Glutamatergic neuron (in vitro differentiated cells): Measurements from ENCODE around the gene TNFRSF25. TPM values are rescaled to one million over a fixed set of nuclear protein-coding genes. Genes with fewer than 3 reads are reported as not detected.
A peak's percentile ranks its signal among the peaks of the same experiment; 100 is the strongest.
"Not testable (repeated sequence)": the region's sequence is repeated elsewhere in the genome, so short reads cannot be mapped to it uniquely, and the experiment has no call there.

ENCODE experiments used
- DNase-seq: peaks from one replicate; pipeline ENCODE4 v3.0.0; 2022
- H3K27ac Mint-ChIP-seq: one replicate; pipeline ENCODE4 v1.8.0; 2020; ENCODE audit warnings: mild to moderate bottlenecking, mixed read lengths, inconsistent platforms; ENCODE audit not compliant: unreplicated experiment
- H3K27me3 Mint-ChIP-seq: one replicate; pipeline ENCODE4 v1.8.0; 2020; ENCODE audit warnings: mild to moderate bottlenecking, moderate library complexity, mixed read lengths, inconsistent platforms; ENCODE audit not compliant: unreplicated experiment
- H3K36me3 Mint-ChIP-seq: one replicate; pipeline ENCODE4 v1.8.0; 2020; ENCODE audit warnings: mild to moderate bottlenecking, mixed read lengths, inconsistent platforms; ENCODE audit not compliant: unreplicated experiment
- H3K4me1 Mint-ChIP-seq: one replicate; pipeline ENCODE4 v1.8.0; 2020; ENCODE audit warnings: mild to moderate bottlenecking, low read depth, mixed read lengths, inconsistent platforms; ENCODE audit not compliant: unreplicated experiment
- H3K4me3 Mint-ChIP-seq: one replicate; pipeline ENCODE4 v1.8.0; 2020; ENCODE audit warnings: mild to moderate bottlenecking, mixed read lengths, inconsistent platforms; ENCODE audit not compliant: unreplicated experiment
- H3K9me3 Mint-ChIP-seq: one replicate; pipeline ENCODE4 v1.8.0; 2020; ENCODE audit warnings: mild to moderate bottlenecking, moderate library complexity, mixed read lengths, inconsistent platforms; ENCODE audit not compliant: unreplicated experiment
- total RNA-seq: library from RNA; stranded (reverse); fragmentation: NEBNext Ultra II Directional; extraction: Animal tissue kit (Norgen Biotek cat#: 25700); gene quantifications from one replicate; pipeline ENCODE4 v1.2.1, GENCODE V29; 2021; ENCODE audit not compliant: unreplicated experiment
- TF ChIP-seq, protein P1 (sequence below): fragments of 200-600 bp; sonication (generic); IDR thresholded peaks from one replicate; pipeline ENCODE4 v1.5.0; 2021; ENCODE audit not compliant: partially characterized antibody, unreplicated experiment

TNFRSF25 gene
- total RNA-seq, 1 donor from 2014 or later, result 47.5 TPM

DNA sequence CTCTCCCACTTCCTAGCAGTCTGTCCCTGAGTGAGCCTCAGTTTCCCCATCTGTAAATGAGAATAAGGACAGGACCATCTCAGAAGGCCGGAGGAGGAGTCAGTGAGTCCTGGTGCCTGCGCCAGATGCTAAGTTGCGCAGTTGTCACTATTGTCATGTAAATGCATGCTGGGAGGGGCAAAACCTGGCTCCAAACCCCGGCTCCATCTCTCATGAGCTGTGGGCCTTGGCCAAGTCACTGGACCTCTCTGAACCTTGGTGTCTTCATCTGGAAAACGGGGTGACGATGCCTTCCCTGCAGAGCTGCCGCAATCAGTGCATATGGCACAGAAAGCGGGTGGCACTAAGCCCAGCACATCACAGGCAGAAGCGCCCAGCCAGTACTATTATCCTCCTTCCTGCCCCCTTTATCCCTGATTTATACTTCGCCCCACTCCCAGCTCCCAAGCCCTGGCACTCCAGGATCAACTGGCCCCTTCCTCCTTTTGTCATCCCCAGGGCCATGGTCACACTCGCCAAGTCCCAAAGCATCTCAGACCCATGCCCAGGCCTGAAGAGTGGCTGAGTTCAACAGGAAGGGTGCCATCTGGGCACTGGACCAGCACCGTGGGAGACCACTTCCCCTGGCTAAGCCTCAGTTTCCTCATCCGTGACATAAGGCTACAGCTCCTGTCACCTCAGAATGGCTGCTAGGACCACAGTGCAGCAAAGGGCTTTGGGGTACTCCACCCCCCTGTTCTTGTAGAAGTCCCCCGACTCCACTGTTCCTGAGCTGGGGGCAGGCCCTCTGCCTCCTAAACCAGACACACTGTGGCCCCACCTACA is 29.8 kb upstream of the TNFRSF25 start:
- Mint-ChIP-seq H3K4me1 (peaks cover 23% of the 10 kb centered on the region), H3K27ac (no peak overlapping the region), H3K9me3 (no peaks in the 10 kb centered on the region), H3K27me3 (no peaks in the 10 kb centered on the region), H3K4me3 (peak overlapping the region; percentile 34), H3K36me3 (no peaks in the 10 kb centered on the region)
- TF ChIP-seq, protein P1, sequence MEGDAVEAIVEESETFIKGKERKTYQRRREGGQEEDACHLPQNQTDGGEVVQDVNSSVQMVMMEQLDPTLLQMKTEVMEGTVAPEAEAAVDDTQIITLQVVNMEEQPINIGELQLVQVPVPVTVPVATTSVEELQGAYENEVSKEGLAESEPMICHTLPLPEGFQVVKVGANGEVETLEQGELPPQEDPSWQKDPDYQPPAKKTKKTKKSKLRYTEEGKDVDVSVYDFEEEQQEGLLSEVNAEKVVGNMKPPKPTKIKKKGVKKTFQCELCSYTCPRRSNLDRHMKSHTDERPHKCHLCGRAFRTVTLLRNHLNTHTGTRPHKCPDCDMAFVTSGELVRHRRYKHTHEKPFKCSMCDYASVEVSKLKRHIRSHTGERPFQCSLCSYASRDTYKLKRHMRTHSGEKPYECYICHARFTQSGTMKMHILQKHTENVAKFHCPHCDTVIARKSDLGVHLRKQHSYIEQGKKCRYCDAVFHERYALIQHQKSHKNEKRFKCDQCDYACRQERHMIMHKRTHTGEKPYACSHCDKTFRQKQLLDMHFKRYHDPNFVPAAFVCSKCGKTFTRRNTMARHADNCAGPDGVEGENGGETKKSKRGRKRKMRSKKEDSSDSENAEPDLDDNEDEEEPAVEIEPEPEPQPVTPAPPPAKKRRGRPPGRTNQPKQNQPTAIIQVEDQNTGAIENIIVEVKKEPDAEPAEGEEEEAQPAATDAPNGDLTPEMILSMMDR, result no peak
- no peak for DNase-seq

DNA sequence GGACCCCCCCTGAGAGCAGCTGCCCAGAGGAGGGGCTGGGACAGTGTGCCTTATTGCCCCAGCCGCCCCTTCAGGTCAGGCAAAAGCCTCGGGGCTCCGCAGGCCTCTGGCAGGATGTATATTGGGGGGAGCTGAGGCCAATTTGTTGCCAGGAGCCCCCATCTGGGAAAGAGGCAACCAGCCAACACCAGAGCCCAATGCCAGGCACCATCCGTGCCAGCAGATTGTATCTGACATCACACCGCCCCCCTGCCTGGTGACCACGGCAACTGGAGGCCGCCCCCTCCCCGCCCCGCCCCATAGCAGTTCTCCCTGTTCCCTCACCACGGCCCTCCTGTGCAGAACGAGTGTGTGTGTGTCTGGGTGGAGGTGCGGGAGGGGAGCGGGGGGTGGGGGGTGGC is 29.1 kb upstream of the TNFRSF25 start:
- peaks cover 23% of the 10 kb centered on the region for H3K4me1 Mint-ChIP-seq
- TF ChIP-seq, protein P1, result no peak
- H3K27ac Mint-ChIP-seq, result no peak overlapping the region
- H3K27me3 Mint-ChIP-seq, result no peaks in the 10 kb centered on the region
- no peaks in the 10 kb centered on the region for H3K36me3 Mint-ChIP-seq
- DNase-seq, result no peak
- no peaks in the 10 kb centered on the region for H3K9me3 Mint-ChIP-seq
- H3K4me3 Mint-ChIP-seq, result no peak overlapping the region

DNA sequence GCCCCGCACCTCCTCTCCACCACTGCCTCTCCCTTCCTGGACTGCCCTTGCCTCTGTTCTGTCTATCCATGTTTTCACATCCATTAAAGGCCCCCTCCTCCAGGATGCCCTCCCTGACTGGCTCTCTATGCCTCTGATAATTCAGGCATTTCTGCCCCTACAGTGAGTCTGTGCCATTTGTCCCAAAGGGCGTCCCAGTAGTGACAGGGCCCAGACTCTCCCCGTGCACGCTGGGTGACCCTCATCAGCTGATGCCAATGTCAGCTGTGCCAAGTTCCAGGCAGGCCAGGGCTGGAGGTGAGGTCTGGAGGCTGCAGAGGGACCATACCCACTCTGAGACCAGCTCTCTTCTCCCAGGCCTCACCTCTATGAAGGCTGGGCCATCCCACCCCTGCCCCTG is 28.7 kb upstream of the TNFRSF25 start:
- no peak for DNase-seq
- TF ChIP-seq, protein P1, result no peak
- Mint-ChIP-seq H3K36me3 (no peaks in the 10 kb centered on the region), H3K4me1 (peaks cover 23% of the 10 kb centered on the region), H3K27me3 (no peaks in the 10 kb centered on the region), H3K27ac (peak overlapping the region; percentile 9), H3K4me3 (no peak overlapping the region), H3K9me3 (no peaks in the 10 kb centered on the region)

DNA sequence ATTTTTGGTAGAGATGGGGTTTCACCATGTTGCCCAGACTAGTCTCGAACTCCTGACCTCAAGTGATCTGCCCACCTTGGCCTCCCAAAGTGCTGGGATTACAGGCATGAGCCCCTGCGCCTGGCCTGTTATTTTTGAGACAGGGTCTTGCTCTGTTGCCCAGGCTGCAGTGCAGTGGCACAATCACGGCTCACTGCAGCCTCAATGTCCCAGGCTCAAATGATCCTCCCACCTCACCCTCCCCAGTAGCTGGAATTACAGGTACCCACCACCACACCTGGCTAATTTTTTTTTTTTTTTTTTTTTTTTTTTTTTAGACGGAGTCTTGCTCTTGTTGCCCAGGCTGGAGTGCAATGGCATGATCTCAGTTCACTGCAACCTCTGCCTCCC is 27.9 kb upstream of the TNFRSF25 start:
- H3K4me1 Mint-ChIP-seq, result peaks cover 20% of the 10 kb centered on the region
- not testable (repeated sequence) for H3K27ac Mint-ChIP-seq, H3K4me3 Mint-ChIP-seq, DNase-seq, H3K36me3 Mint-ChIP-seq, H3K27me3 Mint-ChIP-seq, H3K9me3 Mint-ChIP-seq

DNA sequence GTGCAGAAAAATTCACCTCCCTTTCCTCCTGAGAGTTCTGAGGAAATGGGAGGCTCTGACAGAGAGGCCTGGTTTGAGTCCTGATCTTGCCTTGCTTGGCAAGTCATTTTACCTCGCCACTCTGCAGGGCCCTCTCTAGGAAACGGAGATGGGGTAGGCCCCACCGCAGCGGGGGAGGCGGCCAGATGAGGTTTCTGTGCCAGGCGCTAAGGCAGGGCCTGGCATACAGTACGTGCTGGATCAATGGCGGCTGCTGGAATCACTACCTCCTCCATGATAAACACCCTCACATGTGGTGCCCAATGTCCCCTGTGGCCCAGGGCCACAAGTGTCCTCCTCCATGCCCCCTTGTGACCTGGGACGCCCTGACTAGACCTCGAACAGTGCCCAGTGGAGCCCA is 26.0 kb upstream of the TNFRSF25 start:
- Mint-ChIP-seq H3K4me1 (peaks cover 17% of the 10 kb centered on the region), H3K4me3 (peak overlapping the region; percentile 78), H3K27me3 (no peaks in the 10 kb centered on the region), H3K27ac (no peak overlapping the region), H3K9me3 (peaks cover 1% of the 10 kb centered on the region), H3K36me3 (no peaks in the 10 kb centered on the region)
- no peak for DNase-seq
- TF ChIP-seq, protein P1, result no peak
